Tibial nerve (tissue), 4 donors: Measurements from ENCODE around the gene CCDC120.

ENCODE experiments used
- CTCF ChIP-seq, 5 experiments: fragments of 200-600 bp in 3 of 5; fragments of 450-650 bp in 2 of 5; sonication (generic) in 3 of 5; IDR thresholded peaks; one replicate each; pipeline ENCODE4 v1.5.1; 2016 to 2019; ENCODE audit warnings: antibody characterized with exemption in 5 of 5, mild to moderate bottlenecking in 3 of 5, moderate library complexity in 2 of 5
- EP300 ChIP-seq, 2 donors: sonication (generic); formaldehyde crosslinking; IDR thresholded peaks; one replicate each; pipeline ENCODE4 v1.6.1; 2017; ENCODE audit warnings: antibody characterized with exemption in 2 of 2, mild to moderate bottlenecking in 1 of 2

GRCh38 chrX:49037883-49038475 is 20.8 kb upstream of the CCDC120 start:
- TF ChIP-seq CTCF (IDR thresholded peaks at IDR 0.05) (no peak), EP300 (IDR thresholded peaks at IDR 0.05) (no peak)
